Measurements from ENCODE around the gene OCA2. TPM values are rescaled to one million over a fixed set of nuclear protein-coding genes. Genes with fewer than 3 reads are reported as not detected.

OCA2 gene
- polyA plus RNA-seq, 1 donor (not counting 4 experiments of a cell fraction or from before 2014, with no cell fraction given) = 0.05 TPM

- H3K4me3 ChIP-seq (ENCODE audit: control insufficient read depth in 2 of 3, extremely low read depth in 1 of 3, insufficient read depth in 2 of 3, low read depth in 1 of 3, low read length in 3 of 3) = no peak overlapping the region
- dilution Hi-C loops (cut with MboI; ENCODE audit: extremely low pct_ligation_motif_present, low sequenced_read_pairs) = no loop called here
- H3K79me2 ChIP-seq (ENCODE audit: control insufficient read depth, insufficient read depth, low read length) = no peaks in the 10 kb centered on the region
- no peaks in the 10 kb centered on the region for H4K20me1 ChIP-seq (ENCODE audit: control insufficient read depth, extremely low read depth, insufficient read depth, low read length)
- H3K27me3 ChIP-seq (ENCODE audit: control insufficient read depth, extremely low read depth, insufficient read depth, low read length) = no peaks in the 10 kb centered on the region
- no peak overlapping the region for H2AFZ ChIP-seq (ENCODE audit: control insufficient read depth, low read length)
- H3K9me3 ChIP-seq (ENCODE audit: control insufficient read depth, low read depth, low read length) = peaks cover 4% of the 10 kb centered on the region
- H3K4me1 ChIP-seq (ENCODE audit: control insufficient read depth, extremely low read depth, insufficient read depth, low read length) = no peaks in the 10 kb centered on the region
- no peak overlapping the region for H3K4me2 ChIP-seq (ENCODE audit: control insufficient read depth, extremely low read depth, insufficient read depth, low read depth, low read length)
- no peak overlapping the region for H3K27ac ChIP-seq (ENCODE audit: control insufficient read depth, insufficient read depth, low read length)
- H3K9me1 ChIP-seq (ENCODE audit: control insufficient read depth, extremely low read depth, insufficient read depth, low read length) = no peaks in the 10 kb centered on the region
- H3K9ac ChIP-seq (ENCODE audit: control insufficient read depth, extremely low read depth, insufficient read depth, low read length) = no peak overlapping the region
- no peak for TF ChIP-seq CTCF (optimal IDR thresholded peaks at IDR 0.05 in 1 of 3, IDR thresholded peaks at IDR 0.05 in 1 of 3, conservative IDR thresholded peaks at IDR 0.05 in 1 of 3; ENCODE audit: extremely low read depth in 1 of 3, insufficient read depth in 2 of 3, low read length in 3 of 3)
- TF ChIP-seq EZH2 (IDR thresholded peaks at IDR 0.05; ENCODE audit: low read length) = no peak
- no peaks in the 10 kb centered on the region for H3K36me3 ChIP-seq (ENCODE audit: control insufficient read depth in 2 of 2, extremely low read depth in 1 of 2, insufficient read depth in 2 of 2, low read length in 2 of 2)
- FAIRE-seq (no peak), DNase-seq (ENCODE audit: low read depth, low spot score) (no peak)
These were observed 364.2 kb downstream of the OCA2 start for GRCh38 chr15:27734785-27735495.

- Histone ChIP-seq H3K79me2 (ENCODE audit: control insufficient read depth, insufficient read depth, low read length) (no peaks in the 10 kb centered on the region), H2AFZ (ENCODE audit: control insufficient read depth, low read length) (no peak overlapping the region), H3K4me1 (ENCODE audit: control insufficient read depth, extremely low read depth, insufficient read depth, low read length) (no peaks in the 10 kb centered on the region), H3K9me1 (ENCODE audit: control insufficient read depth, extremely low read depth, insufficient read depth, low read length) (no peaks in the 10 kb centered on the region), H4K20me1 (ENCODE audit: control insufficient read depth, extremely low read depth, insufficient read depth, low read length) (no peaks in the 10 kb centered on the region), H3K9ac (ENCODE audit: control insufficient read depth, extremely low read depth, insufficient read depth, low read length) (no peak overlapping the region), H3K9me3 (ENCODE audit: control insufficient read depth, low read depth, low read length) (peaks cover 4% of the 10 kb centered on the region), H3K36me3 (ENCODE audit: control insufficient read depth in 2 of 2, extremely low read depth in 1 of 2, insufficient read depth in 2 of 2, low read length in 2 of 2) (no peaks in the 10 kb centered on the region), H3K4me2 (ENCODE audit: control insufficient read depth, extremely low read depth, insufficient read depth, low read depth, low read length) (no peak overlapping the region), H3K27me3 (ENCODE audit: control insufficient read depth, extremely low read depth, insufficient read depth, low read length) (no peaks in the 10 kb centered on the region), H3K27ac (ENCODE audit: control insufficient read depth, insufficient read depth, low read length) (no peak overlapping the region), H3K4me3 (ENCODE audit: control insufficient read depth in 2 of 3, extremely low read depth in 1 of 3, insufficient read depth in 2 of 3, low read depth in 1 of 3, low read length in 3 of 3) (no peak overlapping the region)
- no peak for FAIRE-seq
- dilution Hi-C loops (cut with MboI; ENCODE audit: extremely low pct_ligation_motif_present, low sequenced_read_pairs) = no loop called here
- DNase-seq (ENCODE audit: low read depth, low spot score) = no peak
- TF ChIP-seq CTCF (optimal IDR thresholded peaks at IDR 0.05 in 1 of 3, IDR thresholded peaks at IDR 0.05 in 1 of 3, conservative IDR thresholded peaks at IDR 0.05 in 1 of 3; ENCODE audit: extremely low read depth in 1 of 3, insufficient read depth in 2 of 3, low read length in 3 of 3) (no peak), EZH2 (IDR thresholded peaks at IDR 0.05; ENCODE audit: low read length) (no peak)
These were observed 367.3 kb downstream of the OCA2 start for GRCh38 chr15:27731776-27732175.
